GM10847 (cell line): Measurements from ENCODE around the gene NOXA1.

Experiments
- POLR2A ChIP-seq: IDR thresholded peaks from 2 replicates; pipeline ENCODE4 v1.6.1; 2011; ENCODE audit not compliant: insufficient read length; ENCODE audit errors: extremely low read depth

Gene NOXA1

DNA sequence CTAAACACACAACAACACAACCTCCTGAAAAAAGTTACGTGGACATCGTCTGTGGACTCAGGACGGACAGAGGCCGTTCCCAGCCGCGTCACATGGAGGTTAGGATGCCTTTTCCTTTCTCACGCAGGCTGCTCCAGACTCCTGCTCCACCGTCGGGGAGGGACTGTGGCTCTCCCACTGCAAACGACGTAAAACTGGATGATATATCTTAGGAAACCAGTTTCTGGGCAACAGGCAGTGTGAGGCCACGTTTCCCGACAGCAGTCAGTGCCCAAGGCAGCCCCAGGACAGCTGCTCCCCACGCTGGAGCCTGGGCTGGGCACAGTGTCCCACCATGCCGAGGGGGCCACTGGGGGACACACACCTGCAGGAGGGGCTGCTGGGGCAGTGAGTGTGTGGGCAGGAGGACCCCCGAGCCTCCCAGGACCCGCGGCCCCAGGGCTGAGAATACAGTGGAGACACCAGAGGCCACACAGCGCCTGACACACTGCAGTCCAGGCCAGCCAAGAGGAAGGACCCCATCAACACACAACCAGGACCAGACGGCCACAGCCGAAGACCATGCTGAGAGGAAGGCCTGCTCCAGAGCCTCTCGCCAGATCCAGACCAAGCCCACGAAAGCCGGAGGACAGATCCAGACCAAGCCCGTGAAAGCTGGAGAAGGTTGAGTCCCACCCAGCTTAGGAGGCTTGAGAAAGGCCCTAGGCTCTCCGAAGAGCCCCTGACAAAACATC, 26.4 kb upstream of the NOXA1 start:
- no peak for TF ChIP-seq POLR2A

DNA sequence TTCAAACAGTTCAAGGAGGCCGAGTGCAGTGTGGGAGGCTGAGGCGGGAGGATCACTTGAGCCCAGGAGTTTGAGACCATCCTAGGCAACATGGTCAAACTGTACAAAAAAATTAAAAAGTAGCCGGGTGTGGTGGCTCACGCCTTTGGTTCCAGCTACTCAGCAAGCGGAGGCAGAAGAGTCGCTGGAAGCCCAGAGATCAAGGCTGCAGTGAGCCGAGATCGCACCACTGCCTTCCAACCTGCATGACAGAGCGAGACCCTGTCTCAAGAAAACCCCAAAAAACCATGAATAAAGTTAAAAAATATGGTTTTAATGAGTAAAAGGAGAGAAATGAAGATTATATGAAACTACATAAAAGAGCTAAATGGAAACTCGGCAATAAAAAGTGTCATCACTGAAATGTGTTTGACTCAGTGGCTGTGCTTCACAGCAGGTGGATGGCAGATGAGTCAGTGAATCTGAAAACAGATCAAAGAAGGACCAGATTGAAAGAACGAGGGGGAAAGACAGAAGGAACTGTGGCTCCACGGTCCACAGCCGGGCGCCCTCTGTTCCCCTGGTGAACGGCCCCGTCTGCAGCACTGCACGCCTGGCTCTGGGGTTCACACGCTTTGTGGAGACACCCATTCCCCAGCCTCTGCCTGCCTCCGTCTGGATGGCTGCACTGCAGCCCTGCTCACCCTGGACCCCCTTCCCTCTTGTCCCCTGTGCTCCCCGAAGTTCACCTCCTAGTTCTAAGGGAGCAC, 25.3 kb upstream of the NOXA1 start:
- TF ChIP-seq POLR2A, result no peak

DNA sequence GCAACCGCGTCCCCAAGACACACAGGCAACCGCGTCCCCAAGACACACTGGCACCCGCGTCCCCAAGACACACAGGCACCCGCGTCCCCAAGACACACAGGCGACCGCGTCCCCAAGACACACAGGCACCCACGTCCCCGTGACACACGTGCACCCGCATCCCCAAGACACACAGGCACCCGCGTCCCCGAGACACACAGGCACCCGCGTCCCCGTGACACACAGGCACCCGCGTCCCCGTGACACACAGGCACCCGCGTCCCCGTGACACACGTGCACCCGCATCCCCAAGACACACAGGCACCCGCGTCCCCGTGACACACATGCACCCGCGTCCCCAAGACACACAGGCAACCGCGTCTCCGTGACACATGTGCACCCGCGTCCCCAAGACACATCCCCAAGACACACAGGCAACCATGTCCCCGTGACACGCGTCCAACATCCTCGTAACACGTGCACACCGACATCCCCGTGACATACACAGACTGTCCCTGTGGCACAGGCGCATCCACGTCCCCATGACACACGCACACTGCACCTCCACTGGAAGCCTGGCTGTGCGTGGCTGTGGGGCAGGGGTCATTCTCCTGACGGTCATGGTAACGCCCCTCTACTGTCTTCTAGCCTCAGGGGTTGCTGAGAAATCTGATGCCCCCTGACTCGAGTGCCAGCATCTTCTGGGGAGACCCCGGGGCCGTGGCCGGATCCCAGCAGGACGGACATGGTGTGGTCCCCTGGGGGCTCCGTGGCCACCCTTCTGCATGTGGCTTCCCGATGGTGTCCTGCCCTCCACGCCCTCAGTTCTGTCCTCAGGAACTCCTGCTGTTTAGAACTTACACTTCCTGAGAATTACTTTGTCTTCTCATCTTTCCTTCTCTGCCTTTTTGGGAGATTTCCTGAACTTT, 24.4 kb upstream of the NOXA1 start:
- no peak for TF ChIP-seq POLR2A

DNA sequence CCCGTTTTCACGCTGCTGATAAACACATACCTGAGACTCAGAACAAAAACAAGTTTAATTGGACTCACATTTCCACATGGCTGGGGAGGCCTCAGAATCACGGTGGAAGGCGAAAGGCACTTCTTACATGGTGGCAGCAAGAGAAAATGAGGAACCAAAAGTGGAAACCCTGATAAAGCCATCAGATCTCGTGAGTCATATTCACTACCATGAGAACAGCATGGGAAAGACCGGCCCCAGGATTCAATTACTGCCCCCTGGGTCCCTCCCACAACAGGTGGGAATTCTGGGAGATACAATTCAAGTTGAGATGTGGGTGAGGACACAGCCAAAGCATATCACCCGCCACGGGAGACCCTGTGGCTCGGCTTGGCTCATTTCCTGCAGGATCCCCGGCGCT, 20.4 kb upstream of the NOXA1 start:
- TF ChIP-seq POLR2A, result no peak

DNA sequence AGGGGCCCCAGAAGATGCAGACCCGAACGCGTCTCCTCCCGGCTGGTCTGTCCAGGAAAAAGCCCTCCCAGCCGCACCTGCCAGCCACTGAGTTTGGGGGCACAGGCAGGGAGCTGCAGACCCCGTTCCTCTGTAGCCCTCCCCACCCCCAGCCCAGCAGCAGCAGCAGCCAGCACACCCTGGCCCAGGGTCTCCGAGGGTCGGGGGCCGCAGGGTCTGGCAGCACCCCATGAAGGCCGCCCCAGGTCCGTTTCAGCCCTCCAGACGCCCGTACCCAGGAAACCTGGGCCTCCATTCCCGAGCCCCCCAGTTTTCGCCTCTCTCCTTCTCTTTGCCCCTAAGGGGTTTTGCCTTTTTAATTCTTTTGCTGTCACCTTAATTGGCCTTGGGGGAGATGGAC, 19.9 kb upstream of the NOXA1 start:
- TF ChIP-seq POLR2A, result no peak

DNA sequence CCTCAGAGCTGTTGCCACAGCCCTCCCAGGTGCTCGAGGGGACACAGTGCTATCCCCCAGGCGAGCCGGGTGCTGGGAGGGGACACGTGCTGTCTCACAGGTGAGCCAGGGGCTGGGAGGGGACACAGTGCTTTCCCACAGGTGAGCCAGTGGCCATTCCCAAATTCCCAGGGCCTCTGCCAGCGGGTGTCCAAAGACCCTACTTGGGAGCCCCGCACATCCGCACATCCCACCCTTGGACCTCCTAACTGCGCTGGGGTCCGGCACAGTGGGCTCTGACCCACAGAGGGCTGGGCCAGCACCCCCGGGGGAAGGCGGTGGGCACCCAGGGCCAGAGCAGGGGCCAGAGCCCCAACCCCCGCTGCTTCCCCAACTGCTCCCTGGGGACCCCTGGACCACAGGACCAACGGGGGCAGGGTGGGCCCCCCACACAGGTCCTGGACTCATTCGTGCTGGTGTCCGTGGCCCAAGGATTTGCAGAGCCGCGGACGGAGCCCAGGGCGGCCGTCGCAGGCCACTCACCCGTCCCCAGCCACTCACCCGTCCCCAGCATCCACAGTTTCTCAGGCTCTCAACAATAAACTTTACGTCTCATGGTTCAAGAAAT, 18.1 kb upstream of the NOXA1 start:
- TF ChIP-seq POLR2A, result no peak

DNA sequence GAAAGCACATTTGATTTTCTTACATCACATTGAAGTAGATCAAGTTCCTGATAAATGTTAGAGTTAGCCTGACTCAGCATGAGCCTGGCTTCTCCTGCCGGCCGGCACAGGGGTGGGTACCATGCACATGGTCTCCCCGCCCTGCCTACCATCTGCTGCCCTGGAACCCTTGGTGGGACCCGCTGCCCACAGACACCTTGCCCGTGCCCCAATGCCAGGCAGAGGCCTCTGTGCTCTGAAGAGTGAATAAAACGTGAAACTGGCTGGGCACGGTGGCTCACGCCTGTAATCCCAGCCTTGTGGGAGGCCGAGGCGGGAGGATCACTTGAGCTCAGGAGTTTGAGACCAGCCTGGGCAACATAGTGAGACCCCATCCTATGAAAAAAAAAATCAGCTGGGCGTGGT, 17.5 kb upstream of the NOXA1 start:
- TF ChIP-seq POLR2A, result no peak

DNA sequence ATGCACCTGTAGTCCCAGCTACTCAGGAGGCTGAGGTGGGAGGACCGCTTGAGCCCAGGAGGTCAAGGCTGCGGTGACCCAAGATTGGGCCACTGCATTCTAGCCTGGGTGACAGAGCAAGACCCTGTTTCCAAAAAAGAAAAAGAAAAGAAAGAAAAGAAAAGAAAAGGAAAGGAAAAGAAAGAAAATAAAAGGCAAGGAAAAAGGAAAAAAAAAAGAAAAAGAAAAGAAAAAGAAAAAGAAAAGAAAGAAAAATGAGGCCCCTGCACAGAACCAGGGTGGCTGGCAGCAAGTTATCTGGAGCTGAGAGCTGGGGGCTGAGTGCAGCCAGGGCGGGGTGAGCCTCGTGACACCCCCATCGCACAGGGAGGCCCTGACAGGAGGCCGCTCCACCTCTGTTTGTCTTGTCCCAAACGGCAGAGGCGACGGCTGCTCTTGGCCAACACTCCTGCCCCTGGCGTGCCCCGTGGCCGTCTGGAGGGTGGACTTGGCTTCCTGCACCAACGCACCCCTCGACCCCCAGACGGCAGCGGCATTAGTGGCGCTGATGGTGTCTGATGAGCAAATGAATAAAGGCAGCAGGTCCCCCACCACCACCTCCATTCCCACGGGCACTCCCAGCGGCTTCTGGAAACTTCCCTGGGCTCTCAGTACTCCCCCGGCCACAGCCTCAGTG, 17.0 kb upstream of the NOXA1 start:
- TF ChIP-seq POLR2A, result no peak

DNA sequence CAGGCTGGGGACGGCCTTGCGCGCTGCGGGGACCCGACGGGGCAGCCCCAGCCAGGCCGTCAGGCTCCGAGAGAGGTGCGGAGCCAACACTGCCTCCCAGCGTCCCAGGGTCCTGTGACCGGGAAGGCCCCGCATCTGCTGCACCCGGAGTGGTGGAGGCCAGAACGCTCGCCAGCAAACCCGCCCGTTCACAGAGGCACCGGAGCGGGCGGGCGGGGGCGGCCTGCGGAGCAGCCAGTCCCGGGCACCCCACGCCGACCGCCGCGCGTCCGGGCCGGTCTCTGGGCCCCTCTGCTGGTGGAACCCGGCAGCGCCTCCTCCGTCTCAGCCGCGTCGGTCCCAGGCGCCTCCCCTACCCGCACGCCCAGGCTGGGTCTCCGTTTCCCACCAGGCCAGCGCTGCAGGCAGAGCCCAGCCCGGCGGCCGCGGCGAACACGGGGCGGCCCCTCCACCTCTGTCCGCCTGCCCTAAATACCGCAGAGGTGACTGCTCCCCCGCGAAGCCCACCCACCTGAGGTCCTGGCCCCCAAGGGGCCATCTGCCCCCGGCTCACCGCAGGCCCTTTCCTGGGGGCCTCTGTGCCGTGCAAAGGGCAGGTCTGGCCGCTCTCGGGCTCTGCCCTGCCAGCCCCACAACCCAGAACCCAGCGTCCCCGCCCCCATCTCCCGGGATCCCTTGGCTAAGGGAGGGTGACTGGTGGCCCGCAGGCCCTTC, 16.2 kb upstream of the NOXA1 start:
- TF ChIP-seq POLR2A, result no peak

DNA sequence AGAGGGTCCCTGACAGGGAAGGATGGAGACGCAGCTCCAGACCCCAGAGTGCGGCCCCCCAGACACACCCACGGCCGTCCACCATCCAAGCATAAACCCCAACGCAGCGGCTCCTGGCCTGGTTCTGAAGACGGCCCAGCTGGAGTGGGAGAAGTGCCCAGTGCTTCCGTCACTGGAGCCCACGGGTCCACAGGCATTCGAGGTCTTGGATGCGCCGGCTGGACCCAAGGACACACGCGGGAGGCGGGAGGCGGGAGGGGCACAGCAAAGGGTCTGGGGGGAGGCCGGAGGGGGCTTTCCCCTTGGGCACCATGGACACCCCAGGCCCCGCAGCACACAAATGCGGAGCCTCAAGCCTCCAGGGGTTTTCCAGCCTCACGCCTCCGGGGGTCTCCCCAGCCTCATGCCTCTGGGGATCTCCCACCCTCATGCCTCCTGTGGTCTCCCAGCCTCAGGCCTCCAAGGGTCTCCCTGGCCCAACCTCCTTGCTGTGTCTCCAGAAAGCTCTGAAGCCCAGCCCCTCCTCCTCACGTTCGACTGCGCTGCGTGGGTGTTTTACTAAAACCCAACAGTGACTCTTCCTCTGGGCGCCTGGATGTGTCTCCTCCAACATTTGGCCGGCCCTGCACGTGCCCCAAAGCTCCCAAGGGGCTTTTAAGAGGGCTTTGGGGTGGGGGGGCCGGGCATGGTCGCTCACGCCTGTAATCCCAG, 15.4 kb upstream of the NOXA1 start:
- TF ChIP-seq POLR2A, result no peak

DNA sequence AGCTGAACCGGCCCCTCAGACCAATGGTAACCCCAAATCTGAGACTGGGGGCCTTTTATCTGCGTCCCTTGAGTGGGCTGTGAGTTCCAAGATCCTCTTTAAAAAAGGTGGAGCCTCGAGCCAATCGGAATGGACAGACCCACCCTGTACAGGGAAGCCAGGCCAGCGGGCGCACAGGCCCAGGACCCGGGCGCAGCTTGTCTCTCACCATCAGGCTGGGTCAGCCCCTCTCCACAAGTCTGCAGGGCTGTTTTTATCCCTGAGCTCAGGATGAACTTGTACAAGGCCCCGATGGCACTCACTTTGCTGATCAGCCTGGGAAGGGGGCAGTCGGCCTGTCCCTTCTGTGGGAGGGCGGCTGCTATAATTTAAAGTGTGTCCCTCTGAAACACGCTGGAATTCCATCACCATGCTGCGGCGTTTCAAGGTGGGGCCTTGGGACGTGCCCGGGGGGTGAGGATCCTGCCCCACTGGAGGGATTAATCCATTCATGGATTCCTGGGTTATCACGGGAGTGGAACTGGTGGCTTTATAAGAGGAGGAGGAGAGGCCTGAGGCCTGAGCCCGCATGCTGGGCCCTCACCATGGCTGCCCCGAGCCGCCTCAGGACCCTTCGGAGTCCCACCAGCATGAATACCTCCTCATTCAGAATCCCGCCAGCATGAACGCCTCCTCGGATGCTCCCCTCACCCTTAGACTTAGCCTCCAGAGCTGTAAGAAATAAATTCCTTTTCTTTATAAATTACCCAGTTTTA, 14.4 kb upstream of the NOXA1 start:
- no peak for TF ChIP-seq POLR2A

DNA sequence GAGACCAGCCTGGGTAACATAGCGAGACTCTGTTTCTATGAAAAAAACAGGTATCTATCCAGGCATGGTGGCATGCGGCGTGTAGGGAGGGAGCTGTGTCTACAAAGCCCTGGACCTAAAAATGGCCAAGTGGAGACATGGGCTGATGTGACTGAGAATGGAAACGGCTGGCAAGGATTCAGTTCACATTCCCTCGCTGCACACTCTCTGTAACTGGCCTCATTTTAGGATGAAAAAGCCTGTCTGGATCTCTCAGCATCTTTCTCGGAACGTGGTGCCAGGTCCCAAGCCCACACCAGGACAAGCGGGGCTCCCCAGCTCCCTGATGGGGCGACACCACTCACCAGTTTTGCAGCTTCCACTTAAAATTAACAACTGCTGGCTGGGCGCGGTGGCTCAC, 13.7 kb upstream of the NOXA1 start:
- no peak for TF ChIP-seq POLR2A

DNA sequence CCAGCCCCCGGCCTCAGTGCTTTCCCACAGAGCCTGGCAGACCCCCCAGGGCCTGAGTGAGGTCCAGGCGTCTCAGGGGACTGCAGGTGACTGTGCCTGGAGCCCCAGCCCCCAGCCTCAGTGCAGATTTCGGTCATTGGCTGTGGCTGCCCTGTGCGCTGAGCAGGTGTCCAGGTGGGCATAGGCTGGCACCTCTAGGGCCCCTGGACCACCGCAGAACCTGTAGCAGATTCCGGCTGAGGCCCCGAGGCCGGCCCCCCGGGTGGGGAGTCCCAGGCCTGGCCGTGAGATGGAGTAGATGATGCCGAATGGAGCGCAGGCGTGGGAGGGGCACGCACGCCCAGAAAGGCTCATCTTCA, 12.3 kb upstream of the NOXA1 start:
- no peak for TF ChIP-seq POLR2A
